Measurements from ENCODE around the gene SNX5.

DNA sequence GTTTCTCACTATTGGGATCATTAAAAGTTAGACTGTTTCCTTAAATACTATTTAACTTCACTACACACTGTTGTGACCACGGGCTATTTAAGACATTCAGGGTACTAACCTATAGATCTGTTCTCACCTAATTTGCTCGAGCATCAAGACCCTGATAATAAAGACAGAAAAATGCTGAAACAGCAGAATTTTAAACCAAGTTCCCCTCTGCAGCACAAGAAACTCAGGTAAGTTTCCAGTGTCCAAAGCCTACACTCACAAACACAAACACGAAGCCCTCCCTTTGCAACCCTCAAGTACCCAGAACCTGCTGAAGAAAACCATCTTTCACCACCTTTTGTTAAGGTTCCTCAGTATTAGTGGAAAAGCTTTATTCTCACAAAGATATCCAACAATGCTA is 4.0 kb downstream of the SNX5 start:
- TF ChIP-seq, protein P1, sequence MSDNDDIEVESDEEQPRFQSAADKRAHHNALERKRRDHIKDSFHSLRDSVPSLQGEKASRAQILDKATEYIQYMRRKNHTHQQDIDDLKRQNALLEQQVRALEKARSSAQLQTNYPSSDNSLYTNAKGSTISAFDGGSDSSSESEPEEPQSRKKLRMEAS (IDR thresholded peaks at IDR 0.05): no peak
- TF ChIP-seq, protein P2, sequence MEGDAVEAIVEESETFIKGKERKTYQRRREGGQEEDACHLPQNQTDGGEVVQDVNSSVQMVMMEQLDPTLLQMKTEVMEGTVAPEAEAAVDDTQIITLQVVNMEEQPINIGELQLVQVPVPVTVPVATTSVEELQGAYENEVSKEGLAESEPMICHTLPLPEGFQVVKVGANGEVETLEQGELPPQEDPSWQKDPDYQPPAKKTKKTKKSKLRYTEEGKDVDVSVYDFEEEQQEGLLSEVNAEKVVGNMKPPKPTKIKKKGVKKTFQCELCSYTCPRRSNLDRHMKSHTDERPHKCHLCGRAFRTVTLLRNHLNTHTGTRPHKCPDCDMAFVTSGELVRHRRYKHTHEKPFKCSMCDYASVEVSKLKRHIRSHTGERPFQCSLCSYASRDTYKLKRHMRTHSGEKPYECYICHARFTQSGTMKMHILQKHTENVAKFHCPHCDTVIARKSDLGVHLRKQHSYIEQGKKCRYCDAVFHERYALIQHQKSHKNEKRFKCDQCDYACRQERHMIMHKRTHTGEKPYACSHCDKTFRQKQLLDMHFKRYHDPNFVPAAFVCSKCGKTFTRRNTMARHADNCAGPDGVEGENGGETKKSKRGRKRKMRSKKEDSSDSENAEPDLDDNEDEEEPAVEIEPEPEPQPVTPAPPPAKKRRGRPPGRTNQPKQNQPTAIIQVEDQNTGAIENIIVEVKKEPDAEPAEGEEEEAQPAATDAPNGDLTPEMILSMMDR (IDR thresholded peaks at IDR 0.05; ENCODE audit: control extremely low read depth in 1 of 3, insufficient read depth in 1 of 3, low read depth in 1 of 3, low read length in 3 of 3): no peak
- TF ChIP-seq RAD21 (IDR thresholded peaks at IDR 0.05 in 1 of 2, conservative IDR thresholded peaks at IDR 0.05 in 1 of 2; ENCODE audit: low read depth in 2 of 2, low read length in 2 of 2) (no peak), EP300 (IDR thresholded peaks at IDR 0.05; ENCODE audit: borderline replicate concordance in 1 of 2, low read depth in 2 of 2, low read length in 2 of 2) (no peak), SP1 (IDR thresholded peaks at IDR 0.05; ENCODE audit: low read depth, low read length) (no peak), GABPA (IDR thresholded peaks at IDR 0.05; ENCODE audit: borderline replicate concordance, insufficient read depth, low read length) (no peak), ZNF274 (IDR thresholded peaks at IDR 0.05; ENCODE audit: borderline replicate concordance, extremely low read depth, low read length) (no peak), POLR2A (IDR thresholded peaks at IDR 0.05; ENCODE audit: control extremely low read depth in 1 of 2, low read depth in 2 of 2, low read length in 2 of 2) (peak in 1 of 2 experiments; percentile 30; a peak in 2 of 3 replicates), POLR2AphosphoS5 (IDR thresholded peaks at IDR 0.05; ENCODE audit: low read depth, low read length) (no peak)
- TF ChIP-seq, protein P3, sequence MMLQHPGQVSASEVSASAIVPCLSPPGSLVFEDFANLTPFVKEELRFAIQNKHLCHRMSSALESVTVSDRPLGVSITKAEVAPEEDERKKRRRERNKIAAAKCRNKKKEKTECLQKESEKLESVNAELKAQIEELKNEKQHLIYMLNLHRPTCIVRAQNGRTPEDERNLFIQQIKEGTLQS (IDR thresholded peaks at IDR 0.05; ENCODE audit: insufficient read depth, low read depth, low read length): no peak
